Parathyroid adenoma (tissue), 2 donors: ENCODE results near the gene JADE2.
A peak's percentile ranks its signal among the peaks of the same experiment; 100 is the strongest.

Experiments
- H2AFZ ChIP-seq: fragments of 300-600 bp; sonication (generic); one replicate; pipeline ENCODE4 v1.7.0; 2017; ENCODE audit warnings: antibody characterized with exemption, mild to moderate bottlenecking
- H3K27ac ChIP-seq: fragments of 300-600 bp; sonication (generic); one replicate; pipeline ENCODE4 v1.7.0; 2017
- H3K27me3 ChIP-seq: fragments of 300-600 bp; sonication (generic); one replicate; pipeline ENCODE4 v1.7.0; 2017; ENCODE audit warnings: low read length; ENCODE audit not compliant: control insufficient read depth, insufficient read depth
- H3K36me3 ChIP-seq: fragments of 300-600 bp; sonication (generic); one replicate; pipeline ENCODE4 v1.7.0; 2017; ENCODE audit warnings: low read length; ENCODE audit not compliant: control insufficient read depth, insufficient read depth
- H3K4me1 ChIP-seq: fragments of 300-600 bp; sonication (generic); one replicate; pipeline ENCODE4 v1.7.0; 2017; ENCODE audit warnings: control low read depth
- H3K4me2 ChIP-seq: fragments of 300-600 bp; sonication (generic); one replicate; pipeline ENCODE4 v1.7.0; 2017; ENCODE audit warnings: low read length
- H3K4me3 ChIP-seq: fragments of 300-600 bp; sonication (generic); one replicate; pipeline ENCODE4 v1.7.0; 2017; ENCODE audit warnings: low read depth, low read length
- H3K79me2 ChIP-seq: fragments of 300-600 bp; sonication (generic); one replicate; pipeline ENCODE4 v1.7.0; 2017; ENCODE audit warnings: control low read depth
- H3K9ac ChIP-seq: fragments of 300-600 bp; sonication (generic); one replicate; pipeline ENCODE4 v1.7.0; 2017; ENCODE audit warnings: mild to moderate bottlenecking
- H3K9me3 ChIP-seq: fragments of 300-600 bp; sonication (generic); one replicate; pipeline ENCODE4 v1.7.0; 2017; ENCODE audit warnings: low read length; ENCODE audit not compliant: control insufficient read depth
- TF ChIP-seq, protein P1 (sequence below): fragments of 300-600 bp; sonication (generic); IDR thresholded peaks from one replicate; pipeline ENCODE4 v1.7.0; 2017; ENCODE audit warnings: antibody characterized with exemption, mild to moderate bottlenecking
- donor health status: primary hyperparathyroidism.

JADE2 gene

GRCh38 chr5:134524826-134525682, at the start of gene JADE2:
TSS of gene JADE2 (plus strand) at chr5:134525670. CDS start at chr5:134535858, 10,188 bp downstream.
- Histone ChIP-seq H3K9me3 (no peaks in the 10 kb centered on the region), H3K79me2 (peaks cover 25% of the 10 kb centered on the region), H3K9ac (peak within 1 kb of the TSS; percentile 100), H2AFZ (peak within 1 kb of the TSS; percentile 77), H3K36me3 (no peaks in the 10 kb centered on the region), H3K27ac (peak within 1 kb of the TSS; percentile 100), H3K27me3 (no peaks in the 10 kb centered on the region), H3K4me2 (peak within 1 kb of the TSS; percentile 100), H3K4me1 (peaks cover 20% of the 10 kb centered on the region), H3K4me3 (peak within 1 kb of the TSS; percentile 100)
- TF ChIP-seq, protein P1, sequence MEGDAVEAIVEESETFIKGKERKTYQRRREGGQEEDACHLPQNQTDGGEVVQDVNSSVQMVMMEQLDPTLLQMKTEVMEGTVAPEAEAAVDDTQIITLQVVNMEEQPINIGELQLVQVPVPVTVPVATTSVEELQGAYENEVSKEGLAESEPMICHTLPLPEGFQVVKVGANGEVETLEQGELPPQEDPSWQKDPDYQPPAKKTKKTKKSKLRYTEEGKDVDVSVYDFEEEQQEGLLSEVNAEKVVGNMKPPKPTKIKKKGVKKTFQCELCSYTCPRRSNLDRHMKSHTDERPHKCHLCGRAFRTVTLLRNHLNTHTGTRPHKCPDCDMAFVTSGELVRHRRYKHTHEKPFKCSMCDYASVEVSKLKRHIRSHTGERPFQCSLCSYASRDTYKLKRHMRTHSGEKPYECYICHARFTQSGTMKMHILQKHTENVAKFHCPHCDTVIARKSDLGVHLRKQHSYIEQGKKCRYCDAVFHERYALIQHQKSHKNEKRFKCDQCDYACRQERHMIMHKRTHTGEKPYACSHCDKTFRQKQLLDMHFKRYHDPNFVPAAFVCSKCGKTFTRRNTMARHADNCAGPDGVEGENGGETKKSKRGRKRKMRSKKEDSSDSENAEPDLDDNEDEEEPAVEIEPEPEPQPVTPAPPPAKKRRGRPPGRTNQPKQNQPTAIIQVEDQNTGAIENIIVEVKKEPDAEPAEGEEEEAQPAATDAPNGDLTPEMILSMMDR: peak; percentile 17

- H3K4me1 ChIP-seq: no peaks in the 10 kb centered on the region
- H3K4me3 ChIP-seq: no peak overlapping the region
- H3K79me2 ChIP-seq: no peaks in the 10 kb centered on the region
- H3K9ac ChIP-seq: no peak overlapping the region
- no peak overlapping the region for H3K4me2 ChIP-seq
- H3K27ac ChIP-seq: no peak overlapping the region
- H3K9me3 ChIP-seq: peaks cover 4% of the 10 kb centered on the region
- H3K27me3 ChIP-seq: no peaks in the 10 kb centered on the region
- H3K36me3 ChIP-seq: no peaks in the 10 kb centered on the region
- TF ChIP-seq, protein P1: no peak
- no peak overlapping the region for H2AFZ ChIP-seq
Observed at GRCh38 chr5:134477462-134478245, 47.8 kb upstream of the JADE2 start.

DNA sequence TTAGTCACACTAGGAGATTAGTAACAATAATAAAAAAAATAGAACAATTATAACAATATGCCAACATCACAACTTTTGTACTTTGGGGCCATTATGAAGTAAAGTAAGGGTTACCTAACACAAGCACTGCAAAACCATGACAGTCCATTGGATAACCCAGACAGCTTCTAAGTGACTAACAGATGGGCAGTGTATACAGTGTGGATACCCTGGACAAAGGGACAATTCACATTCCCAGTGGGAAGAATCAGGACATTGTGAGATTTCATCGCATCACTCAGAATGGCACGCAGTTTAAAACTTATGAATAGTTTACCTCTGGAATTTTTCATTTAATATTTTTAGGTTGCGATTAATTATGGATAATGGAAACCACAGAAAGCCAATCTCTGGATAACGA, 45.6 kb upstream of the JADE2 start:
- TF ChIP-seq, protein P1: no peak
- Histone ChIP-seq H3K27me3 (no peaks in the 10 kb centered on the region), H3K79me2 (no peaks in the 10 kb centered on the region), H3K4me3 (no peak overlapping the region), H2AFZ (no peak overlapping the region), H3K27ac (no peak overlapping the region), H3K4me1 (no peaks in the 10 kb centered on the region), H3K4me2 (no peak overlapping the region), H3K36me3 (no peaks in the 10 kb centered on the region), H3K9ac (no peak overlapping the region), H3K9me3 (no peaks in the 10 kb centered on the region)

GRCh38 chr5:134489227-134489944, 36.1 kb upstream of the JADE2 start:
- no peak overlapping the region for H2AFZ ChIP-seq
- no peaks in the 10 kb centered on the region for H3K36me3 ChIP-seq
- no peak overlapping the region for H3K4me2 ChIP-seq
- no peaks in the 10 kb centered on the region for H3K4me1 ChIP-seq
- H3K9me3 ChIP-seq: no peaks in the 10 kb centered on the region
- H3K9ac ChIP-seq: no peak overlapping the region
- TF ChIP-seq, protein P1: no peak
- H3K27me3 ChIP-seq: no peaks in the 10 kb centered on the region
- H3K27ac ChIP-seq: no peak overlapping the region
- no peak overlapping the region for H3K4me3 ChIP-seq
- H3K79me2 ChIP-seq: no peaks in the 10 kb centered on the region
